T-helper 2 cell treated with Interferon-gamma antibody and Interleukin-4, amounts not matched to agents 5 μg/mL and 100 μg/mL, for 36 hours (primary cell): ENCODE data around the gene ERVMER34-1.

Source experiments
- DNase-seq: peaks from one replicate; pipeline ENCODE4 v3.0.0; 2021; ENCODE audit warnings: low spot score
- H3K27ac Mint-ChIP-seq: one replicate; pipeline ENCODE4 v1.8.0; 2021; ENCODE audit warnings: mild to moderate bottlenecking, mixed read lengths
- H3K27me3 Mint-ChIP-seq: one replicate; pipeline ENCODE4 v1.8.0; 2021; ENCODE audit warnings: low read depth, mixed read lengths
- H3K36me3 Mint-ChIP-seq: one replicate; pipeline ENCODE4 v1.8.0; 2021; ENCODE audit warnings: low read depth, mixed read lengths
- H3K4me1 Mint-ChIP-seq: one replicate; pipeline ENCODE4 v1.8.0; 2021; ENCODE audit warnings: low read depth, mixed read lengths
- H3K4me3 Mint-ChIP-seq: one replicate; pipeline ENCODE4 v1.8.0; 2022; ENCODE audit warnings: mild to moderate bottlenecking, moderate library complexity, mixed read lengths
- H3K9me3 Mint-ChIP-seq: one replicate; pipeline ENCODE4 v1.8.0; 2021; ENCODE audit warnings: mixed read lengths

ERVMER34-1 gene

DNA sequence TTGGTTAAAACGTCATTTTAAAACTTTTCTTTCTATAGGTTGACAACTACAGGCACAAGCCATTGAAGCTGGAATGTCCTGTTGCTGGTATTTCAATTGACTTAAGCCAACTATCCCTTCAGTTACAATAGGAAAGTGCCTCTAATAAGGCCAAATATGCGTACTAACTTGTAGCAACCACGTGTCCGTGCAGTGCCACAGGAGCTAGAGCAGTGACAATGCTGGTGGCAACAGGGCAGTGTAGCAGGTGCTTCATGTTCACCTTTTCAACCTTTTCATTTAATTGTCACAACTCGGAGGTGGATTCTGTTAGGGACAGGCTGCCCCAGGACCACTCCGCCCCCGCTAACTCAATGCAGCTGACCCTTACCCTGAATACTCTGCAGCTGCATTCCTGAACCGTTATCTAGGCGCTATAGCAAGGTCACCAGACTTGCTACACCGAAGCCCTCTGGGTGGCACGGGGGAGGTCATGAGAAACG lies 37.7 kb downstream of the ERVMER34-1 start:
- Mint-ChIP-seq H3K4me3 (peak overlapping the region; percentile 98), H3K9me3 (peaks cover 11% of the 10 kb centered on the region), H3K27ac (peak overlapping the region; percentile 95), H3K4me1 (peaks cover 48% of the 10 kb centered on the region), H3K27me3 (no peaks in the 10 kb centered on the region), H3K36me3 (peaks cover 43% of the 10 kb centered on the region)
- no peak for DNase-seq

GRCh38 chr4:52712251-52713130 lies 38.7 kb downstream of the ERVMER34-1 start:
- peaks cover 40% of the 10 kb centered on the region for H3K36me3 Mint-ChIP-seq
- H3K4me1 Mint-ChIP-seq = peaks cover 46% of the 10 kb centered on the region
- peak; percentile 98 for DNase-seq
- H3K27ac Mint-ChIP-seq = peak overlapping the region; percentile 95
- H3K27me3 Mint-ChIP-seq = no peaks in the 10 kb centered on the region
- peaks cover 11% of the 10 kb centered on the region for H3K9me3 Mint-ChIP-seq
- peak overlapping the region; percentile 98 for H3K4me3 Mint-ChIP-seq

DNA sequence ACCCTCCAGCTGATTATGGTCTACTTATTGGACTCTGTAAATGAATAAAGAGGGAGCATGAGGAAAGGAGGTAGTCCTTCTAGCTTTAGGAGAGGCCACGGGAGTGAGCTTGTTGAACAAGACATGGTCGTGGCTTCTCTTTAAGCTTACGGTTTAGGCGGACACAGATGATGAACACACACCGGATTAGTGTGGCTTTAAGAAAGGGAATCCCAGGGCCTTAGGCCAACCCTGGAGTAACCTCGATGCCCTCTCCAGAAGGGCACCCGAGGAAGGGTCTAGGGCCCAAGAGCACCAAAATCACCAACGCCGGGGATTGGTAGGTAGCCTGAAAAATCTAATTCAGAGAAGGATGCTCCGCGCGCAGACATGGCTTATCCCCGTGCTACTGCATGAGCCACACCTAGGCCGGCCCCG lies 39.4 kb downstream of the ERVMER34-1 start:
- DNase-seq = no peak
- Mint-ChIP-seq H3K4me1 (peaks cover 46% of the 10 kb centered on the region), H3K27ac (peak overlapping the region; percentile 81), H3K36me3 (peaks cover 38% of the 10 kb centered on the region), H3K27me3 (no peaks in the 10 kb centered on the region), H3K9me3 (peaks cover 11% of the 10 kb centered on the region), H3K4me3 (peak overlapping the region; percentile 72)

- H3K27me3 Mint-ChIP-seq = no peaks in the 10 kb centered on the region
- H3K4me3 Mint-ChIP-seq = peak overlapping the region; percentile 72
- H3K4me1 Mint-ChIP-seq = peaks cover 46% of the 10 kb centered on the region
- peak overlapping the region; percentile 81 for H3K27ac Mint-ChIP-seq
- DNase-seq = no peak
- peaks cover 11% of the 10 kb centered on the region for H3K9me3 Mint-ChIP-seq
- peaks cover 32% of the 10 kb centered on the region for H3K36me3 Mint-ChIP-seq
Measured at GRCh38 chr4:52711272-52711671, 40.0 kb downstream of the ERVMER34-1 start.

- peaks cover 31% of the 10 kb centered on the region for H3K4me1 Mint-ChIP-seq
- peaks cover 12% of the 10 kb centered on the region for H3K36me3 Mint-ChIP-seq
- no peak for DNase-seq
- H3K9me3 Mint-ChIP-seq = peaks cover 6% of the 10 kb centered on the region
- no peak overlapping the region for H3K4me3 Mint-ChIP-seq
- H3K27ac Mint-ChIP-seq = no peak overlapping the region
- peaks cover 7% of the 10 kb centered on the region for H3K27me3 Mint-ChIP-seq
Measured at GRCh38 chr4:52709155-52709554, 42.1 kb downstream of the ERVMER34-1 start.

GRCh38 chr4:52704661-52705060 lies 46.6 kb downstream of the ERVMER34-1 start:
- H3K9me3 Mint-ChIP-seq = no peaks in the 10 kb centered on the region
- H3K27me3 Mint-ChIP-seq = peaks cover 7% of the 10 kb centered on the region
- H3K36me3 Mint-ChIP-seq = no peaks in the 10 kb centered on the region
- H3K27ac Mint-ChIP-seq = no peak overlapping the region
- H3K4me3 Mint-ChIP-seq = no peak overlapping the region
- H3K4me1 Mint-ChIP-seq = peaks cover 5% of the 10 kb centered on the region
- no peak for DNase-seq

- Mint-ChIP-seq H3K4me1 (peaks cover 1% of the 10 kb centered on the region), H3K9me3 (no peaks in the 10 kb centered on the region), H3K36me3 (no peaks in the 10 kb centered on the region), H3K27ac (no peak overlapping the region), H3K4me3 (no peak overlapping the region), H3K27me3 (peaks cover 7% of the 10 kb centered on the region)
- no peak for DNase-seq
Measured at GRCh38 chr4:52704133-52704532, 47.1 kb downstream of the ERVMER34-1 start.

DNA sequence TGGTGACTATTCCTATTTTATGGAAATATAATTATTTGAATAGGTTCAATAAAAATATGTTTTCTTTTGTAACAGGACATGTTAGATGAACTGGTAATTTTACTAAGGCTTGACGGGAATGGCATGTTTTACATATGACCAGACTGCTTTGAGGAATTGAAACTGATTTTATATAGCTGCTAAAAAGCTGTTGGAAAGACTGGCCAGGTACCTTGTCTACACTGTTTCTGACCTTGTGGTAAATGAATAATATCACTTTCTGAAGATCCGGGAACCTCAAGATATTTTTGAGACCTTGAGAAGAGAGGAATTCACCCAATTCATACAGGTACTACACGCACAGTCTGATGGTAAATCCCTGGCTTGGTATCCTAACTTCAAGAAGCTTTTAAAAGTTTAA lies 50.0 kb downstream of the ERVMER34-1 start:
- peaks cover 4% of the 10 kb centered on the region for H3K4me1 Mint-ChIP-seq
- peaks cover 12% of the 10 kb centered on the region for H3K27me3 Mint-ChIP-seq
- H3K9me3 Mint-ChIP-seq = no peaks in the 10 kb centered on the region
- H3K27ac Mint-ChIP-seq = no peak overlapping the region
- no peaks in the 10 kb centered on the region for H3K36me3 Mint-ChIP-seq
- H3K4me3 Mint-ChIP-seq = no peak overlapping the region
- DNase-seq = no peak

- peaks cover 10% of the 10 kb centered on the region for H3K27me3 Mint-ChIP-seq
Measured at GRCh38 chr4:52694936-52695335, 56.3 kb downstream of the ERVMER34-1 start.

DNA sequence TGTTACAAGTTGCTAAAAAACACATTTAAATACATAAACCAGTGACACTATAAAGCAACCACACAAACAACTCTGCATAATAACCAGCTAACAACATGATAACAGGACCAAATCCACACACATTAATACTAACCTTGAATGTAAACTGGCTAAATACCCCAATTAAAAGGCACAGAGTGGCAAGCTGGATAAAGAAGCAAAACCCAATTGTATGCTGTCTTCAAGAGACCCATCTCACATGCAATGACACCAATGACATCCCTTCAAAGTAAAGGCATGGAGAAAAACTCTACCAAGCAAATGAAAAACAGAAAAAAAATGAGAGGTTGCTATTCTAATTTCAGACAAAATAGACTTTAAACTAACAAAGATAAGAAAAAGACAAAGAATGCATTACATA lies 57.7 kb downstream of the ERVMER34-1 start:
- Mint-ChIP-seq H3K36me3 (peaks cover 2% of the 10 kb centered on the region), H3K4me1 (peaks cover 4% of the 10 kb centered on the region), H3K27me3 (peaks cover 10% of the 10 kb centered on the region), H3K9me3 (peaks cover 31% of the 10 kb centered on the region), H3K4me3 (no peak overlapping the region), H3K27ac (no peak overlapping the region)
- no peak for DNase-seq

More at GRCh38 chr4:52694936-52695335, 56.3 kb downstream of the ERVMER34-1 start:
- H3K4me3 Mint-ChIP-seq = no peak overlapping the region
- H3K36me3 Mint-ChIP-seq = peaks cover 2% of the 10 kb centered on the region
- peaks cover 4% of the 10 kb centered on the region for H3K4me1 Mint-ChIP-seq
- H3K9me3 Mint-ChIP-seq = peaks cover 31% of the 10 kb centered on the region
- DNase-seq = no peak
- no peak overlapping the region for H3K27ac Mint-ChIP-seq
